ENCODE data around the gene CBR3.

DNA sequence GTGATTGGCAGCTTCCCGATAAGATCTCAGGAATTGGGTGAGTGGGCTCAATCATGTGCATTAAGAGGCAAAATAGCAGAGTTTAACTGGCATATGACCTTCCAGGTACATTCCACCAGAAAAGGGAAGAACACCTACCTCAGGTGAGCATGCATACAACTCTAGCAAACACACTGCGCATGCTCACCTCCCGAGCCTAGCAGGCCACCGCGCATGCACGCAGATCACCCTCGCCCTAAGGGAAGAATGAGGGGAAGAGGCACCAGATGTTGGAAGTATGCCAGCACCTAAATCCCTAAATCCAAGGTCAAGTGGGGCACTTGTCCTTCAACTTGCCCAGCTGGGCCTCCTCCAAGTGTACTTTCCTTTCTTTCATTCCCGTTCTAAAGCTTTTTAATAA is 23.6 kb upstream of the CBR3 start:
- TF ChIP-seq, protein P1, sequence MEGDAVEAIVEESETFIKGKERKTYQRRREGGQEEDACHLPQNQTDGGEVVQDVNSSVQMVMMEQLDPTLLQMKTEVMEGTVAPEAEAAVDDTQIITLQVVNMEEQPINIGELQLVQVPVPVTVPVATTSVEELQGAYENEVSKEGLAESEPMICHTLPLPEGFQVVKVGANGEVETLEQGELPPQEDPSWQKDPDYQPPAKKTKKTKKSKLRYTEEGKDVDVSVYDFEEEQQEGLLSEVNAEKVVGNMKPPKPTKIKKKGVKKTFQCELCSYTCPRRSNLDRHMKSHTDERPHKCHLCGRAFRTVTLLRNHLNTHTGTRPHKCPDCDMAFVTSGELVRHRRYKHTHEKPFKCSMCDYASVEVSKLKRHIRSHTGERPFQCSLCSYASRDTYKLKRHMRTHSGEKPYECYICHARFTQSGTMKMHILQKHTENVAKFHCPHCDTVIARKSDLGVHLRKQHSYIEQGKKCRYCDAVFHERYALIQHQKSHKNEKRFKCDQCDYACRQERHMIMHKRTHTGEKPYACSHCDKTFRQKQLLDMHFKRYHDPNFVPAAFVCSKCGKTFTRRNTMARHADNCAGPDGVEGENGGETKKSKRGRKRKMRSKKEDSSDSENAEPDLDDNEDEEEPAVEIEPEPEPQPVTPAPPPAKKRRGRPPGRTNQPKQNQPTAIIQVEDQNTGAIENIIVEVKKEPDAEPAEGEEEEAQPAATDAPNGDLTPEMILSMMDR (IDR thresholded peaks at IDR 0.05): no peak
- TF ChIP-seq POLR2A (IDR thresholded peaks at IDR 0.05) (no peak), POLR2AphosphoS5 (IDR thresholded peaks at IDR 0.05) (no peak), EP300 (IDR thresholded peaks at IDR 0.05; ENCODE audit: low read depth) (no peak)

All from transverse colon (tissue), 4 donors.